ENCODE measurements around the gene PKD2L2. TPM values are rescaled to one million over a fixed set of nuclear protein-coding genes. Genes with fewer than 3 reads are reported as not detected.
"Not testable (repeated sequence)": the region's sequence is repeated elsewhere in the genome, so short reads cannot be mapped to it uniquely, and the experiment has no call there.

The PKD2L2 gene
- total RNA-seq, 1 donor from 2014 or later = 2.4 TPM

DNA sequence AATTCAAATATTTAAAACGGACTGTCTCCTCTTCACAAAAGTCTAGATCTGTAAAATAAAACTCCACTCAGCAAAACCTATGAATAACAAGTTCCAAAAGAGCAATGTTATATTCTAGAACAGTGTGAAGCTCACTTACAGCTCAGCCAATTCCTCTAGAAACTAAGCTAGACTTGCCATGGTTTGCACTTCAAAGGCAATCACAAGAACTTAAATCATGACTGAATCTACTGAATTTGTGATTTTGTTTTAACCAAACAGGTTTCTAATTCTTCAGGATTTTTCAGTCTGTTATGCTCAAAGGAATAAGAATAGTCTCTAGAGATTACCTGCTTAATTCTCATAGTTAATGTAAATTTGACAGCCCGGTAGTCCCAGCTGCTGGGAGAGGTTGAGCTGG, 1.4 kb upstream of the PKD2L2 start:
- DNase-seq (ENCODE audit: low spot score) = peak; percentile 12

DNA sequence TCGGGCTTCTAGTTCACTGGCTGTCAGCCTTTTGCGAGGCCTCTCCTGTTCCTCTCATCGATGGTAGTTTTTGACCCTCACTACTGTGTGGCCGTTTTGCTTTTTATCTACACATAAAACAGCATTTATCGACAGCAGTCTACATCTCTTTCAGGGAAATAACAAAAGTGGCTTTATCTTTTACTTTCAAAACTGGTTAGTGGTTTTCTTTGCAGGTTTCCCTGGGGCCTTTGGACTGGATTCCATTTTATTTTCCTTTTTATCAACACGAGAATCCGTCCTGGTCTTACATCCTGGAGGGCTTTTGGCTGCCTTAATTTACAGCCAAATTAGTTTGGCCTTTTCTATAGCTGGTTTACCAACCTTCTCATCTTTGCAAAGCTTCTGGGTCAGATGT, 793 bp upstream of the PKD2L2 start:
- peak; percentile 14 for DNase-seq (ENCODE audit: low spot score)

DNA sequence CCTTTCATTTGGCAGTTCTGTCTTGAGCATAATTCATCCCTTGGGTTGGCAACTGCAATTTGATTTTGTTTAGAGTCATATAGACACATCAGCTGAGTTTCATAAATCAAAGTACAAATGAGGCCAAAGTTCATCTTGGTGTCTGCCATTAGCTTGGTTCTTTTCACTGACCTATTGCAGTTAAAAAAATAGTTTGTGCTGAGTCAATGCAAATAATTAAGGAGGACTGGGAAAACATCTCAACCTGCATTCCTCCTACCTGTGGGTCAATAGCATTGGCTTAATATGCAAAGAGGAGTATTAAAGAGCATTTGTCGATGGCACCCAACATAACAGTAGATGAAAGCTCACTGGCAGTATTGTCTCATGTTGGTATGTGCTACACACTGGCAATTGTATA, 1.6 kb downstream of the PKD2L2 start:
- no peak for DNase-seq (ENCODE audit: low spot score)

DNA sequence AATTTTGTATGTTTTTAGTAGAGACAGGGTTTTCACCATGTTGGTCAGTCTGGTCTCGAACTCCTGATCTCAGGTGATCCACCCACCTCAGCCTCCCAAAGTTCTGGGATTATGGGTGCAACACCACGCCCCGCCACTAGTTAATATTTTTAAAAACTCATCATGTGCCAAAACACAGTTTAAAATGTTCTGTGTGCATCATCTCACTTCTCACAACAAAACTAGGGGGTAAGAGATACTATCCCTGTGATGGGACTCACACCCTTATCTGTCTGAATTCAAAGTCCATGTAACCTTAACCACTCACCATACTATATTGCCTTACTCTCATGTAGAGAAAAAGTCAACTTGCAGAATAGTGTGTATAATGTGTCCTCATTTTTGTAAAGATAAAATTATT, 2.6 kb downstream of the PKD2L2 start:
- DNase-seq (ENCODE audit: low spot score) = no peak

DNA sequence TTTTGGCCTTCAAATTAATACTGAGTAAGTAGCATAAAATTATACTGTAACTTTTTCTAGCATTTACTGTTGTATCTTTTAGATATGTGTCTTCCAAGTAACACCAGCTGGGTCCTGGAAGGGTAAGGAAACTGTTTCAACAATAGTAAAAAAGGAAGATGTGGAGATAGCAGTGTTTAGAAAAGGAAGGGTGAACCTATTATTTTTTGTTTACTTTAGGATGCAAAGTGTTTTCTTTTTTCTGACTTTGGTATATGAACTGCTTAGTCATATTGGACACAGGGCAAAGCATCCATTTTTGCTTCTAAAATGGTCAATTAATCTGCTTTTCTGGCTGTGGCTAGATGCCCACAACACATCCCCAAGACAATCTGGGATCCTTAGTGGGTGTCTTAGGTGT, 5.3 kb downstream of the PKD2L2 start:
- DNase-seq (ENCODE audit: low spot score) = no peak

DNA sequence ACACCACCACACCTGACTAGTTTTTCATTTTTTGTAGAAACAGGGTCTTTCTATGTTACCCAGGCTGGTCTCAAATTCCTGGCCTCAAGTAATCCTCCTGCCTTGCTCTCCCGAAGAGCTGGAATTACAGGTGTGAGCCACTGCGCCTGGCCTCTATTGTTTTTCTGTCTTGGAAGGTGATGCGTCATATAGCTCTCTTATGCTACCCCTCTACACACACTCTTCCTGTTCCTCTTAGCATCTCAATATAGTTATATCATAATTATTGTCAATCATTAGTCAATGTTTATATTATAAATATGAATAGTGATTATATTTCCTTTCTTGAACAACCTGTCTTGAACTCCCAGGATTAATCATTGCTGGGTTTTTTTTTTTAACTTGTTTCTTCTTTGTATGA, 7.3 kb downstream of the PKD2L2 start:
- DNase-seq (ENCODE audit: low spot score) = no peak

DNA sequence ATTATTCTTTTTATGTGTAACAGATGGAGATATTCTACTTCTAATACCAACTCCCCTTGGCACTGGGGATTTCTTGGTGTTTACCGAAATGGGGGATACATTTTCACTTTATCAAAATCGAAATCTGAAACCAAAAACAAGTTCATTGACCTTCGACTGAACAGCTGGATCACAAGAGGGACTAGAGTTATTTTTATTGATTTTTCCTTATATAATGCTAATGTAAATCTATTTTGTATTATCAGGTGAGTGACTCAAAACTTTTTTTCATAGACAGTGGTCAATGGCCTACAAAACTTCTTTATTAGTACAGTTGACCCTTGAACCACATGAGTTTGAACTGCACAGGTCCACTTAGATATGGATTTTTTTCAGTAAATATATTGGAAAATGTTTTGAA, 10.2 kb downstream of the PKD2L2 start:
- no peak for DNase-seq (ENCODE audit: low spot score)

DNA sequence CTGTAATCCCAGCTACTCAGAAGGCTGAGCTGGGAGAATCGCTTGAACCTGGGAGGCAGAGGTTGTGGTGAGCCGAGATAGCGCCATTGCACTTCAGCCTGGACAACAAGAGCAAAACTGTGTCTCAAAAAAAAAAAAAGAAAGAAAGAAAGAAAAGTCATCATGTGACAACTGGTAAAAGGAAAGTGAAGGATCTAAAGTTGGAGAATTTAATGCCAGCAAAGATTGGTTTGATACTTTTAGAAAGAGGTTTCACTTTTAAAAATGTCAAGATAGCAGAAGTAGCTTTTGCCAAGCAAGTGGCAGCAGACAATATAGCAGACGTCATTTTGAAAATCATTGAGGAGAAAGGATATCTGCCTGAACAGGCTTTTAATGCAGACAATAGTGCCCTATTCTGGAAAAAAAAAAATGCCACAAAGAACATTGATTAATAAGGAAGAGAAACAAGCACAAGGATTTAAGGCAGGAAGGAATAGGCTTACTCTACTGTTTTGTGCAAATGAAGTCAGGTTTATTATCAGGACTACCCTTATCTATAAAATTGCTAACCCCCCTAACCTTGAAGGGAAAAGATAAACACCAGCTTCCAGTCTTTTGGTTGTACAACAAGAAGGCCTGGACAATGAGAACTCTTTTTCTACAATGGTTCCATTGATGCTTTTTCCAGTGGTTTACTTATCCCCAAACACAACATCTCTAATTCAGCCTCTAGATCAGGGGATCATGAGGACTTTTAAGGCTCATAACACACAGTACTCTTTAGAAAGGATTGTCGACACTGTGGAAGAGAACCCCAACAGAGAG, 12.0 kb downstream of the PKD2L2 start:
- DNase-seq (ENCODE audit: low spot score) = no peak

DNA sequence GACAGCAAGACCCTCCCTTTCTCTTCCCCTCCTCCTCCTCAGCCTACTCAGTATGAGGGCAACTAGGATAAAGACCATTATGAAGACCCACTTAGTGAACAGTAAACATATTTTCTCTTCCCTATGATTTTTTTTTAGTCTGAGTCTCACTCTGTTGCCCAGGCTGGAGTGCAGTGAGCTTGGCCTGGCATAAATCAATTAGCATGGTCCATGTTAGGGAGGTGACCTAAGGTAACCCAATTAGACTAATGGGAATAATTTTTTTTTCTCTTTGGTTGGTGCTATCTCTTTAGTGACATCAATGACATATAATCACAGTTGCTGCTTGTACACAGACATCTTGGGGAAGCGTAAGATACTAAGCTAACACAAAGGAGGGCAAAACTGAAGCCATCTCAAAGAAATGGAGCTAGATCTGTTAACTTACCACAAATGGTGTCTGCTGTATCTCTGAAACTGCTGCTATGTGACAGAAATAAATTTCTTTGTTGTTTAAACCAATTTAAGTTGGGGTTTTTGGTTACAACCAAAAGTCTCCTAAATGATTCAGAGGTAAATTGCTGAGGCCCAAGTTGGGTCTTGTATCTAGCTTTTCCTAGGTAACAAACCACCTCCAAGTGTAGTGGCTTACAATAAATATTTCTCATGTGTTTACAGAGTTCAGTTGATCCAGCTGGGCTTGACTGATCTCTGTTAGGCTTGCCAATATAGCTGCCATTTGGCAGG, 13.3 kb downstream of the PKD2L2 start:
- no peak for DNase-seq (ENCODE audit: low spot score)

DNA sequence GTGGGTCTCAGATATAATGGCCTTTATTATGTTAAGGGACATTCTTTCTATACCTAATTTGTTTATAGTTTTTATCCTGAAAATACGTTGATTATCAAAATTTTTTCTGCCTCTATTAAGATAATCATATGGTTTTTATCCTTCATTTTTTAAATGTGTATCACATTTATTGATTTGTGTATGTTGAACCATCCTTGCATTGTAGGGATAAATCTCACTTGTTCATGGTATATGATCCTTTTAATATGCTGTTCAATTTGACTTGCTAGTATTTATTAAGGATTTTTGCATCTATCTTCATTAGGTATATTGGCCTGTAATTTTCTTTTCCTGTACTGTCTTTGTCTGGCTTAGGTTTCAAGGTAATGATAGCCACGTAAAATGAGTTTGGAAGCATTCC, 25.5 kb downstream of the PKD2L2 start:
- no peak for DNase-seq (ENCODE audit: low spot score)

DNA sequence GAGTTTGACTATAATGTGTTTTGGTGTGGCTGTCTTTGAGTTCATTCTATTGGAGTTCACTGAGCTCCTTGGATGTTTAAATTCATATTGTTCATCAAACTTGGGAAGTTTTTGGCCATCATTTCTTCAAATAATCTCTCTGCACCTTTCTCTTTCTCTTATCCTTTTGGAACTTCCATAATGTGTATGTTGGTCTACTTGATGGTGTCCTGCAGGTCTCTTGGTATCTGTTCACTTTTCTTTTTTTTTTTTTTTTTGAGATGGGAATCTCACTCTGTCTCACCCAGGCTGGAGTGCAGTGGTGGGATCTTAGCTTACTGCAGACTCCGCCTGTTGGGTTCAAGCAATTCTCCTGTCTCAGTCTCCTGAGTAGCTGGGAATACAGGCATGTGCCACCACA, 27.7 kb downstream of the PKD2L2 start:
- DNase-seq (ENCODE audit: low spot score) = no peak

DNA sequence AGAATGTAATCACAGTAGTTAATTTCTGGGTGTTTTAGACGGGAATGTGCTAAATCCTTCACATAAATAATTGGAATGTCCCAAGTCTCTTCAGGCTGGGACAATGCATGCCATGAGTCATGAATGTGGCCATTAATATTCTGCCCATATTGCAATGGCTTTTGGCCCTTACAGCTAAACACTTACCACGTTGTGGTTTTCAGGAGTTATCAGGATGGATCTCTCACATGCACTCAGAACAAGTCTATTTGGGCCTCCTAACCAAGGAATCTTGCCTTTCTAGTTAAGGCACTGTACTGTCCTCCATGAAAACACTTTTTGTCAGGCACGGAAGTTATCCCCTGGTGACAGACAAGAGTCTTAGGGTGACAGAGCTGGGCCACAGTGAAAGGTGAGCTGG, 32.7 kb downstream of the PKD2L2 start:
- DNase-seq (ENCODE audit: low spot score) = peak; percentile 5

DNA sequence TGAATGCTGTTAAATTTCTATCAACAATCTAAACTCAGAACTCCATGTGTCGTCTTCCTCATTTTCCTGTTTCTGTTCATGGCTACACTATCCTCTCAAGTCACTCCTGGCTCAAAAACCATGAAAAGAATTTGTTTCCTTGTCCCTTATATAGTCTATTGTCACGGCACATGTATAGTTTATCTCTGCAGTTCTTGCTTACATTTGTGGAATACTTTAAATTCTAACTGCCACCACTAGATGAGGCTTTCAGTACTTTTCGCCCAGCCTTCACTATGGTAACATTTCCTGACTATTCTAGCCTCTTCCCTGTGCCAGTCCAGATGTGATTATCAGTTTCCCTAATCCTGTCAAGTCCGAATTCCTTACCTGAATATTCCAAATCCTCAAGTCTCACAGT, 34.6 kb downstream of the PKD2L2 start:
- peak; percentile 7 for DNase-seq (ENCODE audit: low spot score)

DNA sequence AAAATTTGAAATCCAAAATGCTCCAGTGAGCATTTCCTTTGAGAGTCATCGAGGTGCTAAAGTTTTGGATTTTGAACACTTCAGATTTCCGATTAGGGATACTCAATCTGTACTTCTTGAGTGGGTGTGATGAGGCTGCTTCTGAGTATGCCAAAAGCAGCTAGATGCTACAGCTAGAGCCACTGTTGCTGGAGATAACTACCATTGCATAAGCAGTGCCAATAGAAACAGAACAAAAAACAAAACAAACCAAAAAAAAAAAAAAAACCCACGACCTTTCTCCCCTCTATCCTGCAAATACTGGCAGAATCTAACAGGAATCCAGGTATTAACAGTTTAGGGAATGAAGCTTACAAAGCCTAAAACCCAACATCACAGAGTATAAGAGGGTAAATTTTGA, 43.5 kb downstream of the PKD2L2 start:
- no peak for DNase-seq (ENCODE audit: low spot score)

DNA sequence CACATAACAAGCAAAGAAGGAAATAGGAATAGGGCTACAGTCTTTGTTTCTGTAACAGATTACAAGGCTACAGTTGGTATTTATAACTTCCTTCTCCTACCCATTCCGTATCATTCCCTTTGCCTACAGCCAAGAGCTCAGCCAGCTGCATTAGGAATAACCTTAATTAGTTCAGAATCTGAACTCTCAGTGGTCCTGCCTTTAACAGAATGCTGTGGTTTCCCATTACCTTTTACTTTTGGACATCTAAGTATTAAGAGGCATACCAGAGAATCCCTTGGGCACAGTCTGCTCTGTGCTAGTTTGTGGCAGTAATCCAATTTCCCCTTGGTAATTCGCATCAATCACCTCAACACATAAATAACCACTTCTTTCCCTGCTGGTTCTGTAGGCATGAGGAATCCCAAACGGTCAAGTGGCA, 44.2 kb downstream of the PKD2L2 start:
- DNase-seq (ENCODE audit: low spot score) = no peak

DNA sequence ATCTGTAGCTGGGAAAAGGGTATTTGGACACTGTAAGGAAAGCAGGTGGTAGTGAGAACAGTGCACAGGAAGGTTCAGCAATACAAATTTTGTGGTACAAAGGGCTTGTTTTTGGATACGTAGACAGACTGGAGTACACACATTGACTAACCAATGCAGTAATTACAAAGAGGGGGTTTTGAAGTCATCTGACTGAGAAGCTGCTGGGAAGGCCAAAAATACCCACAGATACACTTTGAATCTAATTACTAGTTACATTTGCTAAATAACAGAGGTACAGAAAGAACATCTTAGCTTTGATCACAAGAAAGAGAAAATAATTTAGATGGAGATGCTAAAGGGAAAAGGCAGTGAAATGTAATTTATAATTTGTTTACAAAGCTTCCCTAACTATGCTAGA, 45.9 kb downstream of the PKD2L2 start:
- no peak for DNase-seq (ENCODE audit: low spot score)

DNA sequence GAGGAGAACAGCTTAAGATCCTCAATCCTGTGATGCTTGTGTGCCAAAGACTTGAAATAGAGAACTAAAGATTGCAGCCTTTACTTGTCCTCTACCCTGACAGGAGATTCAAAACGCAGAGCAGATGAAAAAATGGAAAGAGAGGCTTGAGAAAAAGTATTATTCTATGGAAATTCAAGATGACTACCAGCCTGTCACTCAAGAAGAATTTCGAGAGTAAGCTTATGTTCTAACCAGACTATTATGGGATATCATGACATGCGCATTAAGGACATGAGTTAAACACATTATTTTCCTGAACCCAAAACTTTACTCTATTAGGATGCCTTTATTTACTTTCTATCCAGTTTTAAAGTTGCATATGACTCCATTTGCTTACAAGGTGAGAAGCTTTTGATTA, 46.4 kb downstream of the PKD2L2 start:
- peak; percentile 77 for DNase-seq (ENCODE audit: low spot score)

DNA sequence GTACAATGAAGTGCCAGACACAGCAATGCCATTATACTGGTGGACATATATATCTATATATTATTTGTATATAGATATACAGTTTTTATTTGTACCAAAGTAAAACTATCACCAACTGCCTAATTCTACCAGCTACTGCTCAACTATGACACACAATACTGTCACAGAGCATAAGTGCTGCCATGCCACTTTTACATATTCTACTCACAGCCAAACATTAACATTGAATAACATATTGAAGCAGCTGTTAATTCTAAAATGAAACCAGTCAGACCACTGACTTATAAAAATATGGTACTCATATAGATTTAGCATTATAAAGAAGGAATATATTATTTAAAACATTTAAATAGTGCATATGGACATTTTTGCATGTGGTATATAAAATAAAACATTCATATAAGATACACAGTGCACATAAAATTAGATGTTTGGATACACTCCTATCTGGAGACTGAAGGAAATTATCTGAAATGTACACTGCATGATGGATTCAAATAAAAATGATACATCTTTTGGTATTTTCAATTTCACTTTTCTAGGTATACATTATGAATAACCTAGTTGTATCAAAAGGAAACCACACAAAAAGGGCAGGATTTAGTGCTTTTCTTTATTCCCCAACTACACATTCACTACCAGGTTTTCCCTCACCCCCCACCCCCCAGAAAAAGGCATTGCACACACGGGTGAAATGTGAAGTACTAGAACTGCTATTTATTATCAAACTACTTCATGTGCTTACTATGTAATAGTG, 48.9 kb downstream of the PKD2L2 start:
- DNase-seq (ENCODE audit: low spot score) = no peak

DNA sequence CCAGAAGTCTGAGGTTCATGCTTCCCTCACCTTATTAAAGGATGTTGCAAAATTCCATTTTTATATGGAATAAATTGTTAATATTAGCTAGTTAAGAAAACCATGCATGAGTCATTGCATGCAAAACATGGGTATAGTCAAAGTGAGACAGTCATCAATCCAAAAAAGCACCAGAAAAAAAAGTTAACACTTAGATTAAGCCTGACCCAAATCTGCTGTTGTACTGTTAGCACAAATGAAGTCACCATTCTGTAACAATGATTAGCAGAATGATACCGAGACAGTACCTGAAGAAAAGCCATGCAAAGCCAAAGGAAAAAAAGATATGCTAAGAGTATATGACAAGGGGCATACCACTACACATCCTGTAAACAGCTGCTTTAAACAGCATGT, 49.5 kb downstream of the PKD2L2 start:
- DNase-seq (ENCODE audit: low spot score) = no peak

DNA sequence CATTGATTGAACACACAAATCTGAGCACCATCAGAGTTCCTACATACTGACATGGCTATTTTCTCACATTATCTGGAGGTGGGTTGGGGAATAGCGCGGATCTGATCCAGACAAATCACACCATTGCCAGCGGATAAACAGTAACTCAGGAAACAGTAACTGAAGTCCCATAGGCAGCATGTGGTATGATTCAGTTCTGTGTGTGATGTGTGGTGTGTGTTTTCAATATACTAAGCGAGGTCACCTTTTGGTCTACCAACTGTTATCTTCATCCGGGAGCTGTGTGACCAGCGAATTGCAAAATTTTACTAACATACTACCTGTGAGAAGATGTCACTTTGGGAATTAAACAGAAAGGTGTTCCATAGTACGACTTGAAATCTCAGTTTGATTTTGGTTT, 50.1 kb downstream of the PKD2L2 start:
- no peak for DNase-seq (ENCODE audit: low spot score)

DNA sequence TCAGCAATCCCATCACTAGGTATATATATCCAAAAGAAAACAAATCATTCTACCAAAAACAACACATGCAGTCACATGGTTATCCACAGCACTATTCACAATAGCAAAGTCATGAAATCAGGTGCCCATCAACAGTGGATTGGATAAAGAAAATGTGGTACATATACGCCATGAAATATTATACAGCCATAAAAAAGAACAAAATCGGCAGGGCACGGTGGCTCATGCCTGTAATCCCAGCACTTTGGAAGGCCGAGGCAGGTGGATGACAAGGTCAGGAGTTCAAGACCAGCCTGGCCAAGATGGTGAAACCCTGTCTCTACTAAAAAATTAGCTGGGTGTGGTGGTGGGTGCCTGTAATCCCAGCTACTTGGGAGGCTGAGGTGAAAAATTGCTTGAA, 55.0 kb downstream of the PKD2L2 start:
- not testable (repeated sequence) for DNase-seq (ENCODE audit: low spot score)

DNA sequence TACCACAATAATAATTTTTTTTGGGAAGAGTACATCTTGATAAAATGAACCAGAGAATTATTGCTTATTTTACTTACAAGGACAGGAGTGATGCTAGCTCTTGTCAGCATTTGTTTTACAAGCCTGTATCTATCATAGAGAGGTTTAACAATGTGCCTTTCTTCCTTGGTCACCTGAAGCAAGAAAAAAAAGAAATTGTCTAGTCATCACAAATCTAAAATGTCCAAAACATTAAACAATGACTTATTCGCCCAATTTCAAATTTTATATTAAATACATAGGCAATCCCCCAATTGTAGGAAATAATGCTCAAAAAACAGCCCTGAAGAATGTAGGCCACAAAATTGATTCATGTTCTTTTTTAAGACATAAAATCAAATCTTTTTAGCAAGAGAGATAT, 56.6 kb downstream of the PKD2L2 start:
- DNase-seq (ENCODE audit: low spot score) = no peak

Data from umbilical cord (tissue), 2 donors.